PFSK-1 (cell line): ENCODE measurements around the gene CCER1.

Source experiments
- POLR2AphosphoS5 ChIP-seq: IDR thresholded peaks from 2 replicates; pipeline ENCODE4 v1.6.1; 2012; ENCODE audit warnings: low read depth, mild to moderate bottlenecking, control low read depth, low read length, moderate library complexity
- TF ChIP-seq, protein P1 (sequence below), 2 experiments: IDR thresholded peaks; 2 replicates each; pipeline versions ENCODE4 v1.6.1 to v1.8.0; 2011 to 2012; ENCODE audit warnings: low read depth in 2 of 2, low read length in 2 of 2, control low read depth in 1 of 2, inconsistent platforms in 1 of 2, mild to moderate bottlenecking in 1 of 2, moderate library complexity in 1 of 2; ENCODE audit not compliant: insufficient read depth in 1 of 2

DNA sequence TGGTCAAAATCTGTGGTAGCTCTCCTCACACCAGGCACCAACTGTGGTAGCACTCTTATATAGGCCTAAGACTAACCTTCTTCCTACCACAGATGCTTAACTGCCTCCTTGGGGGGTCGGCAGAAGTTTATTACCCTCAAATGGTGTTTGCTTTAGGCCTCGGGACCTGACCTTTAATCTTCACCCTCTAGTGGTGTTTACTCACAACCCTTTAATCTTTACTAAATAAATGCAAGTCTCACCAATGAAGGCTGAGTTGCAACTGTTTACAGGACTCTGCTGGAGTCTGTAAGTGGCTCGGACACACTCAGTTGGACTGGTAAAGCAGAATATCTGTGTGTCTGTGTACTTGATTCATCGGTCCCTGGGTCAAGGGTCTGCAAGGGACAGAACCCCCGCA, 29.4 kb downstream of the CCER1 start:
- TF ChIP-seq, protein P1, sequence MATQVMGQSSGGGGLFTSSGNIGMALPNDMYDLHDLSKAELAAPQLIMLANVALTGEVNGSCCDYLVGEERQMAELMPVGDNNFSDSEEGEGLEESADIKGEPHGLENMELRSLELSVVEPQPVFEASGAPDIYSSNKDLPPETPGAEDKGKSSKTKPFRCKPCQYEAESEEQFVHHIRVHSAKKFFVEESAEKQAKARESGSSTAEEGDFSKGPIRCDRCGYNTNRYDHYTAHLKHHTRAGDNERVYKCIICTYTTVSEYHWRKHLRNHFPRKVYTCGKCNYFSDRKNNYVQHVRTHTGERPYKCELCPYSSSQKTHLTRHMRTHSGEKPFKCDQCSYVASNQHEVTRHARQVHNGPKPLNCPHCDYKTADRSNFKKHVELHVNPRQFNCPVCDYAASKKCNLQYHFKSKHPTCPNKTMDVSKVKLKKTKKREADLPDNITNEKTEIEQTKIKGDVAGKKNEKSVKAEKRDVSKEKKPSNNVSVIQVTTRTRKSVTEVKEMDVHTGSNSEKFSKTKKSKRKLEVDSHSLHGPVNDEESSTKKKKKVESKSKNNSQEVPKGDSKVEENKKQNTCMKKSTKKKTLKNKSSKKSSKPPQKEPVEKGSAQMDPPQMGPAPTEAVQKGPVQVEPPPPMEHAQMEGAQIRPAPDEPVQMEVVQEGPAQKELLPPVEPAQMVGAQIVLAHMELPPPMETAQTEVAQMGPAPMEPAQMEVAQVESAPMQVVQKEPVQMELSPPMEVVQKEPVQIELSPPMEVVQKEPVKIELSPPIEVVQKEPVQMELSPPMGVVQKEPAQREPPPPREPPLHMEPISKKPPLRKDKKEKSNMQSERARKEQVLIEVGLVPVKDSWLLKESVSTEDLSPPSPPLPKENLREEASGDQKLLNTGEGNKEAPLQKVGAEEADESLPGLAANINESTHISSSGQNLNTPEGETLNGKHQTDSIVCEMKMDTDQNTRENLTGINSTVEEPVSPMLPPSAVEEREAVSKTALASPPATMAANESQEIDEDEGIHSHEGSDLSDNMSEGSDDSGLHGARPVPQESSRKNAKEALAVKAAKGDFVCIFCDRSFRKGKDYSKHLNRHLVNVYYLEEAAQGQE (IDR thresholded peaks at IDR 0.05; ENCODE audit: insufficient read depth in 1 of 2, low read depth in 2 of 2, low read length in 2 of 2), result no peak
- no peak for TF ChIP-seq POLR2AphosphoS5
